Measurements from ENCODE around the gene OR51V1. TPM values are rescaled to one million over a fixed set of nuclear protein-coding genes. Genes with fewer than 3 reads are reported as not detected.

OR51V1 gene
- total RNA-seq, 4 donors from 2014 or later, result not detected

DNA sequence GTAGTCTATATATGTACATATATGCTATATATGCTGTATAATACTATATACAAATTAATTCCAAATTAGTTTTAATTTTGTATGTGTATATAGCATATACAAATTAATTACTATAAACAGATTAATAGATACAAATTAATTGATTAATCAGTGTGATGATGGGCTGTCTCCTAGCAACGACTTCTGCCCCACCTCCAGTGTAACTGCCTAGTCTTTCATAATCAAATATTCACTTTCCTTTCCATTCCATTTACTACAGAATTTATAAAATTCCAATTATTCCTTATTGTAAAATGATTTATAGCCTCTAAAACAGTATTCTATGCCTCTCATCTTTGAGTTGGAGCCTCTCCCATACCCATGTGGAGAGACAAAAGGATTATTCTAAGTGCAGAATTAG is 32.8 kb upstream of the OR51V1 start:
- WGBS, 2 donors, result 82 to 86% methylated on average over 1 of the region's 1 CpG
- no peak for DNase-seq (ENCODE audit: low spot score in 2 of 2)
- intact Hi-C loops (cut with DNase I; ENCODE audit: low total_unique reads), result no loop called here
- TF ChIP-seq, protein P1, sequence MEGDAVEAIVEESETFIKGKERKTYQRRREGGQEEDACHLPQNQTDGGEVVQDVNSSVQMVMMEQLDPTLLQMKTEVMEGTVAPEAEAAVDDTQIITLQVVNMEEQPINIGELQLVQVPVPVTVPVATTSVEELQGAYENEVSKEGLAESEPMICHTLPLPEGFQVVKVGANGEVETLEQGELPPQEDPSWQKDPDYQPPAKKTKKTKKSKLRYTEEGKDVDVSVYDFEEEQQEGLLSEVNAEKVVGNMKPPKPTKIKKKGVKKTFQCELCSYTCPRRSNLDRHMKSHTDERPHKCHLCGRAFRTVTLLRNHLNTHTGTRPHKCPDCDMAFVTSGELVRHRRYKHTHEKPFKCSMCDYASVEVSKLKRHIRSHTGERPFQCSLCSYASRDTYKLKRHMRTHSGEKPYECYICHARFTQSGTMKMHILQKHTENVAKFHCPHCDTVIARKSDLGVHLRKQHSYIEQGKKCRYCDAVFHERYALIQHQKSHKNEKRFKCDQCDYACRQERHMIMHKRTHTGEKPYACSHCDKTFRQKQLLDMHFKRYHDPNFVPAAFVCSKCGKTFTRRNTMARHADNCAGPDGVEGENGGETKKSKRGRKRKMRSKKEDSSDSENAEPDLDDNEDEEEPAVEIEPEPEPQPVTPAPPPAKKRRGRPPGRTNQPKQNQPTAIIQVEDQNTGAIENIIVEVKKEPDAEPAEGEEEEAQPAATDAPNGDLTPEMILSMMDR (IDR thresholded peaks at IDR 0.05), result no peak
- no peak for TF ChIP-seq POLR2A (IDR thresholded peaks at IDR 0.05)
- no peak overlapping the region for H3K4me3 ChIP-seq (ENCODE audit: low read depth, poor library complexity, severe bottlenecking)

DNA sequence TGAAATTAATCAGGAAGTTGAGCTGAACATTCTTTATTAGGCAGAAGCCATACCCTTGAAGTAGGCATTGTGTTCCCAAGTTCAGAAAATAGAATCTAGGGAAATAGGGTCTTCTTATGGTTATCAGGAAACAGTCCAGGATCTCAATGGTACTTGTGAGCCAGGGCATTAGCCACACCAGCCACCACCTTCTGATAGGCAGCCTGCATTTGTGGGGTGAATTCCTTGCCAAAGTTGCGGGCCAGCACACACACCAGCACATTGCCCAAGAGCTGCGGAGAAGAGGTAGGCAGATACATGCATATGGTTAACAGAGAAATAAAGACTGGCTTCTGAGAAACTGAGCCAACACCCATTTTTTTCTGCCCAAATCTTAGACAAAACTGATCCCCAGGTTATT is 32.3 kb upstream of the OR51V1 start:
- H3K4me3 ChIP-seq (ENCODE audit: low read depth, poor library complexity, severe bottlenecking), result no peak overlapping the region
- 96% methylated on average over 2 of the region's 2 CpGs for WGBS, 2 donors
- DNase-seq (ENCODE audit: low spot score in 2 of 2), result no peak
- intact Hi-C loops (cut with DNase I; ENCODE audit: low total_unique reads), result no loop called here
- no peak for TF ChIP-seq POLR2A (IDR thresholded peaks at IDR 0.05)
- TF ChIP-seq, protein P1 (IDR thresholded peaks at IDR 0.05), result no peak

DNA sequence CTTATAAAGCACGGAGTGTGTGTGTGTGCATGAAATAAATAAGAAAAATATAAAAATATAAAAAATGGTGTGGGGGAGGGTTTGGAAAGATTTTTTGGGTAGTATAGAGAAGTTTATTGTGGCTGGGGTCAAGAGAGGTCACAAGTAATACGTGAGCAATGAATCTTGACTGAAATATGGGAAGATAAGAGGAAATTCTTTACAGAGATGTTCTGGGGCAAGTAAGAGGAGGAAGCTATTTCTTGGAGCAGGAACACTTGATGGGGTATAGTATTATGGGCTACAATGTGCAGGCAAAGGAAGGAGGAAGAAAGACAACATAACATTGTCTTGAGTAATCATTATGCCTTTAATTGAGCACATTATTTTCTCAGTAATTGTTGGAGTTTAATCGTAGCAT is 31.7 kb upstream of the OR51V1 start:
- TF ChIP-seq, protein P1 (IDR thresholded peaks at IDR 0.05), result no peak
- no peak for TF ChIP-seq POLR2A (IDR thresholded peaks at IDR 0.05)
- H3K4me3 ChIP-seq (ENCODE audit: low read depth, poor library complexity, severe bottlenecking), result no peak overlapping the region
- intact Hi-C loops (cut with DNase I; ENCODE audit: low total_unique reads), result no loop called here
- WGBS, 2 donors, result 55 to 57% methylated on average over 3 of the region's 3 CpGs
- no peak for DNase-seq (ENCODE audit: low spot score in 2 of 2)

DNA sequence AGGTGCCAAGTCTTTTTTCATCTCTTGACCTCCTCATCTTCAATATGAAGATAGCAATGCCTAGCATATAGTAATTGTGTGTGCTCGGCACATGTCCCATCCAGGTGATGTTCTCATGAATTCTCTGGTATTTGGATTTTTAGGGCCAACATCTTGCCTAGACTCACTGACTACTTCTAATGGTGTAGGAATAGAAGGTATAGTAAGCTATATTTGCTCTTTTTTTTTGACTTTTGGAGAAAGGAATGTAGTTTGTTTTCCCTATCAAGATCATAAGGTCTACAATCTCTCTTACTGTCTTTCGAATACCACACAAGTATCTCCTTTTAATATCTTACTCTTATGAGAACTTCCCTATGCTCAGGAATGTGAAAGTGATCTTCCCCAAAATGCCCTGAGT is 30.6 kb upstream of the OR51V1 start:
- no peak for DNase-seq (ENCODE audit: low spot score in 2 of 2)
- WGBS, 2 donors, result 88 to 89% methylated on average over 2 of the region's 2 CpGs
- H3K4me3 ChIP-seq (ENCODE audit: low read depth, poor library complexity, severe bottlenecking), result no peak overlapping the region
- intact Hi-C loops (cut with DNase I; ENCODE audit: low total_unique reads), result no loop called here
- TF ChIP-seq POLR2A (IDR thresholded peaks at IDR 0.05), result no peak
- TF ChIP-seq, protein P1 (IDR thresholded peaks at IDR 0.05), result no peak

DNA sequence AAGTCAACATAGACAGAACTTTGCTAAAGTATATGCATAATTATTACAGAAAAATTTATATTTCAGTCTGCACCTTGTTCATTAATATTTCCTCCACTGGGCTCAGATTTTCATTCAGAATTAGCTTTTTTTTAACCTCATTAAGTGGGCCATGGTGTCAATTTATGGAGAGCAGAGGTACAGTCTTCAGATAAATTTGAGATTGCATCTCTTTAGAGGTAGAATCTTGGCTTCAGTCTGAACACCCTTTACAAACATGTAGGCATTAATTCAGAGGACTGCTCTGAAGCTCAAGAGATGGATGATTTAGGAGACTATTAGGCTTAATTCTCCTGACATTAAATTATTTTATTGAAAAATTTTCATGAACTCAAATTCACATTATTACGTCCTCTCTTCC is 29.8 kb upstream of the OR51V1 start:
- intact Hi-C loops (cut with DNase I; ENCODE audit: low total_unique reads), result no loop called here
- no peak for DNase-seq (ENCODE audit: low spot score in 2 of 2)
- no peak overlapping the region for H3K4me3 ChIP-seq (ENCODE audit: low read depth, poor library complexity, severe bottlenecking)
- no peak for TF ChIP-seq POLR2A (IDR thresholded peaks at IDR 0.05)
- TF ChIP-seq, protein P1 (IDR thresholded peaks at IDR 0.05), result no peak
- WGBS, 2 donors, result 87 to 91% methylated on average over 1 of the region's 1 CpG

DNA sequence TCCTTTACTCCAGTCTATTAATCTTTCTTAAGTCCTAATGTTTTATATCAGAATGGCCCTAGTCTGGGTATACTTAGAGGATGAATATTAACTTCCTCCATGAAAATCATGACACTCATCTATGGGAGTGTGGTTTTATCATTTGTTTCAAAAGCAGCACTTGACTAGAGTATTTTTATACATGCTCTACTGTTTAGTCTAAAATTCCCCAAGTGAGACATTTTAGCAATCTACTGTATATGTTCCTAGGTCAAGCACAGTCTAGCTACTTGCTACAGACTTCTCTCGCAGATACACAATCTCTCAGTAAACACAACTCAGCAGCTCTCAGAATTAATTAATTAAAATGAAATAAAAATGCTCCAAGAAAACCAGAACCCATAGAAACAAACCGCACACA is 29.3 kb upstream of the OR51V1 start:
- intact Hi-C loops (cut with DNase I; ENCODE audit: low total_unique reads), result no loop called here
- no peak overlapping the region for H3K4me3 ChIP-seq (ENCODE audit: low read depth, poor library complexity, severe bottlenecking)
- WGBS, 2 donors, result 88 to 92% methylated on average over 2 of the region's 2 CpGs
- no peak for DNase-seq (ENCODE audit: low spot score in 2 of 2)
- TF ChIP-seq, protein P1 (IDR thresholded peaks at IDR 0.05), result no peak
